Measurements from ENCODE around the gene FAM83E.
"Not testable (repeated sequence)": the region's sequence is repeated elsewhere in the genome, so short reads cannot be mapped to it uniquely, and the experiment has no call there.

Gene FAM83E

DNA sequence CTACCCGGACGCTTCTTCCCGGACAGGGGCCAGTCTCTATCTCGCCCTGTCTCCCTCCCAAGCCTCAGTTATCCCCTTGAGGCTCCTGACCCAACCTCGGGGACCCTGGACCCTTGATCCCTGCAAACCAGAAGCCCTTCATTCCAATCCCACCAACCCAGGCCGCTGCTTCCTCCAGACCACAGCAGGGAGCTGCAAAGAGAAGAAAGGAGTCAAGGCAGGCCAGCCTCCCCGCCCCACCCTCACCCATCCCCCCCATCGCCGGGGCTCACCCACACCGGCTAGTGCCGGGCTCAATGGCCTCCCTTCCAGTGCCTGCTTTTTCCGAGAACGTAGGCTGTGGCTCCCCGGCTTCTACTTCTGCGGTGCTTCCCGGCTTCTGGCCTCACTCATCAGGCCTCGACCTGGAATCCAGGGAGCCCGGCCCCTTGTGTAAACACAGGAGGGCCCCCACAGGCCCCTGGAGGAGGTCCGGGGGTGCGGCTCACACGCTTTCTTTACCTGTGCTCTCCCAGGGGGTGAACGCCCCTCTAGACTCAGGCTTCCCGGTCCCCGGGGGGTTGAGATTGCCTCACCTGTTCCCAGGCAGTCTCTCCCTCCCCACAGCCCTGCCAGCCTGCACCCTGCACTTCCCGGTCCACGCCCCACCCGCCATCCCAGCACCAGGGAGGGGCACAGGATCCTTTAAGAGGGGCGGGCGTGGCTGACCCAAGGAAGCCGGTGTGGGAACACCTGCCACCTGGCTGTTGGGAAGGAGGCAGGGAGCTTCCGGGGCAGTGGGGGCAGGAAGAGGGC, at the start of gene FAM83E:
Gene FAM83E (minus strand): TSS at position 641 of the 795 bp plus-strand sequence. CDS start 1,704 bp downstream, outside the sequence.
- DNase-seq: no peak

- DNase-seq: no peak
These were observed 49.6 kb upstream of the FAM83E start for GRCh38 chr19:48664476-48664875.

- DNase-seq: no peak
These were observed 48.8 kb upstream of the FAM83E start for GRCh38 chr19:48663667-48664066.

DNA sequence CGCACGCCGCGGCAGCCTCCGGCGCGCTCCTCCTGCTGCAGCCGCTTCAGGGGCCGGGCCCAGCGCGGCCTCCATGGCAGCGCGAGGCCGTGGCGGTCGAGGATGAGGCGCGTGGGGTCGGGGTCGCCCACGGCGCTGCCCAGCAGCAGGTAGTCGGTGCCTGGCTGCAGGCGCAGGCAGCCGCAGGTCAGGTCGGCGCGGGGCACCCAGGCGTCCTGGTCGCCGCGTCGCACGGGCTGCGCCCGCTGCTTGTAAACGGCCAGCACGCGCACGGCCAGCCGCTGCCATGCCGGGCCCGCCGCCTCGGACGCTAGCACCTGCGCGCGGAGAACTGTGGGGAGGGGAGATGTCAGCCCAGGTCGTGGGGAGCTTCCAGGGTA, 46.8 kb upstream of the FAM83E start:
- no peak for DNase-seq

DNA sequence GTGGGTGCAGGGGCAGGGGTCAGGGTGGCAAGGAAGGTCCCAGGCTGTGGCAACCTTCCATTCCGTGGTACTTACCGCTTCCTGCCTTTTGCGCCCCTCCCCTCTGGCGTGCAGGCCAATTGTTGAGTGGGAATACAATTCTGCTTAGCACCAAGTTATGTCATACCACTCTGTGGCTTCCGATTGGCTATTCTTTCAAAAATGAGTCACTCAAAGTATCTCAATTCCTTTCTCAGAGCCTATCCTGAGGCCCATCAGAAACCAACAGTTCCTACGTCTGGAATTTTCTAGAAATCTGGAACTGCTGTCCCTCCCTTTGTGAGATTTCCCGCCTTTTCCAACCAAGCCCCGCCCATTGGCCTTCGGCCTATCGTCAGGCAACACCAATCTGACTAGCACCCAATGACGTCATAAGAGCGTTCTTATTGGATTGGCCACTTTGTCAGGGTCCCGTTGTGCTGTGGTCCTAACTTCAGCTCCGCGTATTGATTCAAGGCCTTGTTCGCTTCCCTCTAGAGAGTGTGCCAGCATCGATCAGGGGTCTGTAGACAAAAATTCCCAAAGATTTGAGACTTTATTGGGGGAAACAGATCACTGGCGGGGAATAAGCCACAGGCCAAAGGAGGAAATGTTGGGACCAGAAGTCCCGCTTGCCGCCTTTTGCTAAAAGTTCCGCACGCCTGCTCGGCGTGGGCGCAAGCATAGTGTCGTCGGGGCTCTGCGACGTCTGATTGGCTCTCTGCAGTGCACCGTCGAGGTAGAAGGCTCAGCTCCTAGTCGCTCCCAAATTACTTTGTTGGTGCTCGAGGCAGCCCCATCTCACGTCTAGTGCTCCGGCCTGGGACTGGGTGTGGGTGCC, 46.2 kb upstream of the FAM83E start:
- DNase-seq: peak; percentile 68

DNA sequence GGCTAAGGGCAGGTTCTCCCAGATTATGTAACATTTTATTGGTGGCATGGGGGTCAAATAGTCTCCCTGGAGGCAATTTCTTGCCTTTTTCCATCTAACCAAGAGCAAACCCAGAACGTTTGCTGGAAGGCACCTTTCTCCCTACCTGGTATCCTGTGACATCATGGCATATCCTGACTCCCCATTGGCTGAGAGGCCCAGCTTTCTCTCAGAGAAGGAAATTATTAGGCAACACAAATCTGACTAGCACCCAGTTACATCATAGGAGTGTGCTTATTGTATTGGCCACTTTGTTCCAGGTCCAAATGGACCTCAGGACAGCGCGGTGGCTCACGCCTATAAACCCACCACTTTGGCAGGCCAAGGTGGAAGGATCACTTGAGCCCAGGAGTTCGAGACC, 44.9 kb upstream of the FAM83E start:
- no peak for DNase-seq

DNA sequence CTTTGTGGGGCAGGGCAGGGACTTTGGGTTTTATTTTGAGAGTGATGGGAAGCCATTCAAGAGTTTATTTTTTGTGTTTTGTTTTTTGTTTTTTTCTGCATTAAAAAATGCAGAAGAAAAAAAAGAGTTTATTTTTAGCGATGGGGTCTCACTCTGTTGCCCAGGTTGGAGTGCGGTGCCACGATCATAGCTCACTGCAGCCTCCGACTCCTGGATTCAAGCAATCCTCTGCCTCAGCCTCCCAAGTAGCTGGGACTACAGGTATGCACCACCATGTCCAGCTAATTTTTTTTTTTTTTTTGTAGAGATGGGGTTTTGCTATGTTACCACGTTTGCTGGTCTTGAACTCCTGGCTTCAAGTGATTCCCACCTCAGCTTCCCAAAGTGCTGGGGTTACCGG, 43.6 kb upstream of the FAM83E start:
- DNase-seq: no peak

- not testable (repeated sequence) for DNase-seq
These were observed 43.0 kb upstream of the FAM83E start for GRCh38 chr19:48657828-48658227.

GRCh38 chr19:48656840-48657474, 42.1 kb upstream of the FAM83E start:
- DNase-seq: no peak

- no peak for DNase-seq
These were observed 39.6 kb upstream of the FAM83E start for GRCh38 chr19:48654299-48655059.

DNA sequence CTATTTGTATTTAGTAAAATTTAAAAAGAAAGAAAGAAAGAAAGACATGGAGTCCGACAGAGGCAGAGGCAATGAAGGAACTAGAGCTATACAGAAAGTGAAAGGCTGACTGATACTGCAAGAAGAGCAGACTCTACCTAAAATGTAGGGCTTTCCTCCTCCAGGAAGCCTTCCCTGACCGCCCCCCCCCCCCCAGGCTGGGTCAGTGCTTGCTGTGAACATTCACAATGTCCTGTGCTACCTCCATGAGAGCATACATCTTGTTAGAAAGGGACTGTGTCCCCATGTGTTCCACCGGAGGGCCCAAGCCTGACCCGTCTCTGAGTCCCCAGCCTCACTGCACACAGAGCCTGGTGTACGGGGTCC, 36.8 kb upstream of the FAM83E start:
- DNase-seq: no peak

DNA sequence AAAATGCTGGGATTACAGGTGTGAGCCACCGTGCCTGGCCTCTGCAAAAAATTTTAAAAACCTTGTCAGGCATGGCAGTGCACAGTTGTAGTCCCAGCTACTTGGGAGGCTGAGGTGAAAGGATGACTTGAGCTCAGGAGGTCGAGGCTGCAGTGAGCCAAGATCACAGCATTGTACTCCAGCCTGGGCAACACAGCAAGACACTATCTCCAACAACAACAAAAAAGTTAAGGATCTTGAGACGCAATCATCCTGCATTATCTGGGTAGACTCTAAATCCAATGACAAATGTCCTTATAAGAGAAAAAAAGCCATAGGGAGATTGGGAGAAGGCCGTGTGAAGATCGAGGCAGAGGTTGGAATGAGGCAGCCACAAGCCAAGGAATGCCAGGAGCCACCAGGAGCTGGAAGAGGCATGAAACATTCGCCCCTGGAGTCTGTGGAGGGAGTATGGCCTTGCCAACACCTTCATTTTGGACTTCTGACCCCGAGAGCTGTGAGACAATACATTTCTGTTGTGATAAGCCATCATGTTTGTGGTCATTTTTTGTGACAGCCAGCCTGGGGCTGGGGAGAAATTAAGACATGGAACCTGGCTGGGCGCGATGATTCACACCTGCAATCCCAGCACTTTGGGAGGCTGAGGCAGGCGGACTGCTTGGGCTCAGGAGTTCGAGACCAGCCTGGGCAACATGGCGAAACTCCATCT, 36.3 kb upstream of the FAM83E start:
- no peak for DNase-seq

DNA sequence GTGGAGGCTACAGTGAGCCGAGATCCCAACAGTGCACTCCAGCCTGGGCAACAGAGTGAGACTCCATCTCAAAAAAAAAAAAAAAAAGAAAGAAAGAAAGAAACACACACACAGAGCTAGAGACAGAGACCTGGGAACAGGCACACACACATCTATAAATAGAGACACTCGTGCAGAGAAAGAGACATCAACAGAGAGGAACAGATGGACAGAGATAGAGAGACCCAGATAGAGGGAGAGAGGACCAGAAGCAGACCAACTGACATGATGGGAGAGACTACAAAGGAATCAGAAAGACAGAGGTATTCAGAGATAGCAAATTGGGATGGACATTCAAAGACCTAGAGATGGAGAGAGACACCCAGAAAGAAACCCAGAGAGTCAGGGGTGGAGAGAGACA, 33.3 kb upstream of the FAM83E start:
- no peak for DNase-seq

GRCh38 chr19:48646722-48647216, 31.9 kb upstream of the FAM83E start:
- DNase-seq: no peak

DNA sequence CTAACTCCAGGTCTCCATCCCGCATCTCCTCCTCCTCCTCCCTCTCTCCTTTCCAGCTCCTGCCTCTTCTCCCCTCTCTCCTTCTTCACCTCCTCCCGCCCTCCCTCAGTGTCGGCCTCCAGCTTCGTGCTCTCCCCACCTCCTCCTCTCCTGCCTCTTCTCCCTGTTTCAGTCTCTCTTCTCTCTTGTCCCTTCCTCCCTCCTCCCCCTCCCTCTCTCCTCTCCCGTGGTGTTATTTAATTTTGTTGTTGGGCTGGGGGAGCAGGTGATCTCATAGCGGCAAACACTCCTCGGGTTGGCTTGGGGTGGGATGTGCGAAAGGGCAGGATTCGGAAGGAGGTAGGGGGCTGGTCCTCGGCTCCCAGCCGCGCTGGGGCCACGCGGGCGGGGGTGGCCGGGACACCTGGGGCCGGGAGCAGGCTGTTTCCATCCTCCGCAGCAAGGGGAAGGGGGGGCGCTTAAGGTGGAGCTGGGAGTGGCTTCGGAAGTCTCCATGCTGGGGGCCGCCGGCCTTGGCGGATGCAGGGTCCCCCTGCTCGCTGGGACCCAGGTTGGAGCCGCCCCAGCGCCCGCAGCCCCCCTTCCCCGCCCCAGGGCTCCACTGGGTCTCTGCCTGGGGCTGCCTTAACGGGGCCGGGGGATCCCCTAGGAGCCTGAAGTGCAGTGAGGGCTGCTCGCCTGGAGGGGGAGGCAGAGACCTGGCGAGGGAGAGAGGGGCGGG, 31.3 kb upstream of the FAM83E start, which contains the start of gene CA11:
Gene CA11 (minus strand): TSS at position 187 of the 721 bp plus-strand sequence. CDS start 555 bp downstream, outside the sequence.
- peak; percentile 87 for DNase-seq

DNA sequence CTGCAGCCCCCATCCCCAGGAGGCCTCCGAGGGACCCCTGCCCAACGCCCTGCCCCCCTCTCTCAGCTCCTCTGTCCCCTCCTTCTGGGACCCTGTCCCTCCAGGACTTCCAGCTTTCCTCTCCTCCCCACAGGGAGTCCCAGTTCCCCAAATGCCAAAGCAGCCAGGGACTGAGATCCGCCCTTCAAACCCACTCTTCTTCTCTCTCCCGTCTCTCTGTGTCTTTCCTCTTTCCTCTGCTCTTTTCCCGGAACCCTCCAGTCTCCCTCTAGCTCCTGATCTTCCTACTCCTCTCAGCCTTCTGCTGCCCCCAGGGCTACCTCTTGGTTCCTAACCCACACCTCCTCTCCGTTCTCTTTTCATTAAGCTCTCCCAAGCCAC, 30.7 kb upstream of the FAM83E start:
- no peak for DNase-seq

- DNase-seq: peak; percentile 62
These were observed 30.2 kb upstream of the FAM83E start for GRCh38 chr19:48644839-48645619.

DNA sequence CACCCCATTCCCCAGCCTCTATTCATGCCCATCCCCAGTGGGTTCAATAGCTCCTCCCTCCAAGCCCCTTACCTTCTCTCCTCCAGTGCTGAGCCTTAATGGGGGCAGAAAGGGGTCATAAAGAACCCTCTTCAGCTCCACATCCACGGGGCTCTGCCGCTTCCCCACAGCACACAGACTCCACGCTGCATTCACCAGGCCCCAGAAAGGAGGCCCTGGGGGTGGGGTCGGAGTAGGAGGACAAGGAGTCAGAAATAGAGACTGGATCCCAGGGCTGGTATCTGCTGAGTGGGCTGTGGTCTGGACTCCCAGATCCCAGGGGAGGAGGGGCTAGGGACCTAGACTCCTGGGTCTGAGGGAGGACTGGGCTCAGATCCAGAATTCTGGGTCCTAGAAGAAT, 29.5 kb upstream of the FAM83E start:
- DNase-seq: no peak

- no peak for DNase-seq
These were observed 28.0 kb upstream of the FAM83E start for GRCh38 chr19:48642862-48643261.

DNA sequence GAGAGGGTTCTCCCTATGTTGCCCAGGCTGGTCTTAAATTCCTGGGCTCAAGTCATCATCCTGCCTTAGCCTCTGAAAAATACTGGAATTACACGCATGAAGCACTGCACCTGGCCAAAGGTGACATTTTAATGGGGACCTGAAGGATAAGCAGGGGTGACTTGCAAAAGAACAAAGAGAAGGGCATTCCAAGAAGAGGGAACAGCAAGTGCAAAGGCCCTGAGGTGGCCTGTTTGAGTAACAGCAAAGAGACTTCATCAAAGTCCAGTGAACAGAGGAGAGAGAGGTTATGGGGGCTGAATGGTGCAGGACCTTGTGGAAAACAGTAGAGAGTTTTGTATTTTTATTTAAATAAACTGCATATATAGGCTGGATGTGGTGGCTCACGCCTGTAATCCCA, 27.0 kb upstream of the FAM83E start:
- no peak for DNase-seq

All from activated T-cell treated with anti-CD3 and anti-CD28 coated beads for 4 hours (primary cell).